Dendritic cell treated with granulocyte-macrophage colony-stimulating factor and Interleukin-4, amounts not matched to agents 40 ng/mL and 50 ng/mL, for 4 days (primary cell): Measurements from ENCODE around the gene DGAT2L6.
"Not testable (repeated sequence)": the region's sequence is repeated elsewhere in the genome, so short reads cannot be mapped to it uniquely, and the experiment has no call there.

ENCODE experiments used
- H3K27ac Mint-ChIP-seq: one replicate; pipeline ENCODE4 v1.8.0; 2022; ENCODE audit warnings: mild to moderate bottlenecking, mixed read lengths
- H3K27me3 Mint-ChIP-seq: one replicate; pipeline ENCODE4 v1.8.0; 2022; ENCODE audit warnings: mild to moderate bottlenecking, mixed read lengths
- H3K36me3 Mint-ChIP-seq: one replicate; pipeline ENCODE4 v1.8.0; 2022; ENCODE audit warnings: low read depth, mixed read lengths
- H3K4me1 Mint-ChIP-seq: one replicate; pipeline ENCODE4 v1.8.0; 2022; ENCODE audit warnings: low read depth, mixed read lengths
- H3K4me3 Mint-ChIP-seq: one replicate; pipeline ENCODE4 v1.8.0; 2022; ENCODE audit warnings: mild to moderate bottlenecking, moderate library complexity, mixed read lengths
- H3K9me3 Mint-ChIP-seq: one replicate; pipeline ENCODE4 v1.8.0; 2022; ENCODE audit warnings: mixed read lengths
- intact Hi-C: fragments of 100-400 bp; cut with micrococcal nuclease; formaldehyde crosslinking; loops from one replicate; pipeline ENCODE4 v1.15.0; 2022

Gene DGAT2L6

DNA sequence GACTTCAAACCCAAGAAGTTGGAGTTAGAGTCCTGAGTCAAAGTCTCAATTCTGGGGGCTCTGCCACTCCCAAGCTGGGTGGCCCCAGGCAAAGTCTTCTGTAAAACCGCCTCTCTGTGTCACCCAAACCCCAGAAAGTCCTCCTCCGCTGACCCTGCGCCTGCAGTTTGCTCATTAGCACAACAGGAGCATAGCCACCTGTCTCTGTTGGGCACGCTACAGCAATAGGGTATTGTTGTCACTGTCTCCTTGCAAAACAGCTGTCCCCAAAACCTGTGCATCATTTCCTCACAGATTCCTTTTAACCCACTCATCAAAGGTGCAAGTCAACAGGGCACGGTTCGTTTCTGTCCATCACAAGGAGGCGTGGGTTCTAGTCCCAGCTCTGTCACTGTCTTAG is 8.0 kb upstream of the DGAT2L6 start:
- Mint-ChIP-seq H3K4me1 (peaks cover 9% of the 10 kb centered on the region), H3K4me3 (no peak overlapping the region), H3K36me3 (peaks cover 35% of the 10 kb centered on the region), H3K9me3 (no peaks in the 10 kb centered on the region), H3K27ac (no peak overlapping the region), H3K27me3 (no peaks in the 10 kb centered on the region)
- intact Hi-C loops = no loop called here

- Mint-ChIP-seq H3K27ac (no peak overlapping the region), H3K4me3 (no peak overlapping the region), H3K36me3 (peaks cover 12% of the 10 kb centered on the region), H3K9me3 (no peaks in the 10 kb centered on the region), H3K4me1 (peaks cover 9% of the 10 kb centered on the region), H3K27me3 (no peaks in the 10 kb centered on the region)
- intact Hi-C loops = no loop called here
Observed at GRCh38 chrX:70171624-70172023, 5.7 kb upstream of the DGAT2L6 start.

DNA sequence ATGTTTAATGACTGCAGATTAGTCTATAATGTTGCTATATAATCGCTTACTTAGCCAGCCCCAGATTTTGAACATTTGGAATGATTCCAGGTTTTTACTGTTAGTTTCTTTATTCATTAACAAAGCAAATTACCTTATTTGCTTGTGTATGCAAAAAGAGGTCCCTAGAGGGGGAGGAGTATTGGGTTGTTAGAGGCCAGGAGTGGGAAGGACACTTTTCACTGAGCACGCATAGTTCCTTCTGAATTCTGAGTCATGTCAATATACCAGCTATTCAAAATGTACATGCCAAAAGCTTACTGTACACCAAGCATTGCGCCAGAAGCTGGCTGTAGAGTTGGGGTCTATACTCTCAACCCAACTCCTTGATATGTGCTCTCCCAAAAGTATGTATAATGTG is 5.1 kb upstream of the DGAT2L6 start:
- Mint-ChIP-seq H3K9me3 (no peaks in the 10 kb centered on the region), H3K4me1 (peaks cover 9% of the 10 kb centered on the region), H3K36me3 (peaks cover 6% of the 10 kb centered on the region), H3K4me3 (no peak overlapping the region), H3K27me3 (no peaks in the 10 kb centered on the region), H3K27ac (no peak overlapping the region)
- intact Hi-C loops = no loop called here

- intact Hi-C loops = no loop called here
- H3K4me1 Mint-ChIP-seq = peaks cover 9% of the 10 kb centered on the region
- H3K4me3 Mint-ChIP-seq = no peak overlapping the region
Observed at GRCh38 chrX:70172964-70173363, 4.3 kb upstream of the DGAT2L6 start.

DNA sequence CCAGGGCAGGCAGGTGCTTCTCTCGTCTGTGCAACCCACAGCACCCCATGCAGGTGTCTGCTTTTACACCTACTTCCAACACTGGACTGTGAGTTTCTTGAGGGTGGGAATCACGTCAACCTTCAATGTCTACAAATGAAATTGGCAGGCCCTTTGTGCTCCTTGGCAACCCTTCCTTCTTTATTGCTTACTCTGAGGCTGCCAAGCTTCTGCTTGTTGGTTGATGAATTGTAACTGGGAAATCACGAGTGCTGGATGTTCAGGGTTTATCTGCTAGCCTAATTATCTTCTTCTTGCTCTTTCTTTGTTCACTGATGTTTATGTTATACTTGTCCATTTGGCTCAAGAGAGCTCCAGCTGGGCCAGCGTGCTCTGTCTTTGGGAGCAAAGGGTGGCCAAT is 2.5 kb upstream of the DGAT2L6 start:
- Mint-ChIP-seq H3K4me3 (no peak overlapping the region), H3K36me3 (no peaks in the 10 kb centered on the region), H3K4me1 (peaks cover 9% of the 10 kb centered on the region), H3K9me3 (no peaks in the 10 kb centered on the region), H3K27ac (no peak overlapping the region), H3K27me3 (no peaks in the 10 kb centered on the region)
- intact Hi-C loops = no loop called here

More at GRCh38 chrX:70172964-70173363, 4.3 kb upstream of the DGAT2L6 start:
- Mint-ChIP-seq H3K27me3 (no peaks in the 10 kb centered on the region), H3K27ac (no peak overlapping the region), H3K36me3 (no peaks in the 10 kb centered on the region), H3K9me3 (no peaks in the 10 kb centered on the region)

GRCh38 chrX:70175338-70175737 is 1.9 kb upstream of the DGAT2L6 start:
- H3K27me3 Mint-ChIP-seq = no peaks in the 10 kb centered on the region

DNA sequence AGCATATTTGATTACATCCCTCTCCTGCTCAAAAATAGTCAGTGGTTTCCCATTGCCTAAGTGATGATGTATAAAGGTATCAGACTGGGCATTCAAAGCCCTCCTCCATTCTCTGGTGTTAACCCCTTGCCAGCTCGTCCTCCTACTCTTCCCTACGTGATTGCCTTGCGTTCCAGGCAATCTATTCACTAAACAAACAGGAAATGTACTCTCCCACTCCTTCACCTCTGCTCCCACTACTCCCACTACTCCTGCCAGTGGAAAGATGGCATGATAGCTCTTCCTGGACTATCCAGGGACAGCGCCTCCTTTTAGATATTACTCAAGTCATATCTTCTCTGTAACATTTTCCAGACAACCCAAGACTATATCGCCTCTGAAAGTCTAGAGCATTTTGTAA is 5.8 kb downstream of the DGAT2L6 start:
- H3K27ac Mint-ChIP-seq = no peak overlapping the region
- intact Hi-C loops = no loop called here
- no peak overlapping the region for H3K4me3 Mint-ChIP-seq
- no peaks in the 10 kb centered on the region for H3K27me3 Mint-ChIP-seq
- H3K4me1 Mint-ChIP-seq = no peaks in the 10 kb centered on the region
- H3K9me3 Mint-ChIP-seq = no peaks in the 10 kb centered on the region
- no peaks in the 10 kb centered on the region for H3K36me3 Mint-ChIP-seq

More at GRCh38 chrX:70175338-70175737, 1.9 kb upstream of the DGAT2L6 start:
- Mint-ChIP-seq H3K27ac (no peak overlapping the region), H3K4me3 (no peak overlapping the region), H3K36me3 (no peaks in the 10 kb centered on the region), H3K9me3 (no peaks in the 10 kb centered on the region), H3K4me1 (peaks cover 9% of the 10 kb centered on the region)
- intact Hi-C loops = no loop called here

DNA sequence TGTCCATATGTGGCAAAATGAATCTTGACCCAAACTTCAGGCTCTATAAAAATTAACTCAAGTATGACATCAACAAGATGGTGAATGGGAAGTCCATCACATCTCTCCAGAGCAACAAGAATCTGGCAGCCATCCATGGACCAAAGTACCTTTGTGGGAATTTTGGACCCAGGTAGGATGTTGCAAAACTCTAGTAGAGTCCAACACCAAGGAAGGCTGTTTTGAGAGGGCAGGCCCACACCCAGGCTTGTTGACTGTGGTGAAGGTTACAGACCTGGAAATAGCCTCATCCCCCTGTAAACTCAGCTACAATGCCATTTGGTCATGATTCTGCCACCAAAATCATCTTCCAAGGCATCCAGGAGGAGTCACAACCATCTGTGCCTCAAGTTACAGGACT is 12.9 kb downstream of the DGAT2L6 start:
- no peak overlapping the region for H3K4me3 Mint-ChIP-seq
- peaks cover 5% of the 10 kb centered on the region for H3K9me3 Mint-ChIP-seq
- intact Hi-C loops = no loop called here
- H3K27ac Mint-ChIP-seq = no peak overlapping the region
- no peaks in the 10 kb centered on the region for H3K27me3 Mint-ChIP-seq
- no peaks in the 10 kb centered on the region for H3K36me3 Mint-ChIP-seq
- H3K4me1 Mint-ChIP-seq = no peaks in the 10 kb centered on the region

GRCh38 chrX:70196961-70197720 is 19.9 kb downstream of the DGAT2L6 start:
- no peak overlapping the region for H3K27ac Mint-ChIP-seq
- no peaks in the 10 kb centered on the region for H3K9me3 Mint-ChIP-seq
- H3K27me3 Mint-ChIP-seq = peaks cover 1% of the 10 kb centered on the region
- intact Hi-C loops = no loop called here
- H3K36me3 Mint-ChIP-seq = no peaks in the 10 kb centered on the region
- peaks cover 5% of the 10 kb centered on the region for H3K4me1 Mint-ChIP-seq
- no peak overlapping the region for H3K4me3 Mint-ChIP-seq

DNA sequence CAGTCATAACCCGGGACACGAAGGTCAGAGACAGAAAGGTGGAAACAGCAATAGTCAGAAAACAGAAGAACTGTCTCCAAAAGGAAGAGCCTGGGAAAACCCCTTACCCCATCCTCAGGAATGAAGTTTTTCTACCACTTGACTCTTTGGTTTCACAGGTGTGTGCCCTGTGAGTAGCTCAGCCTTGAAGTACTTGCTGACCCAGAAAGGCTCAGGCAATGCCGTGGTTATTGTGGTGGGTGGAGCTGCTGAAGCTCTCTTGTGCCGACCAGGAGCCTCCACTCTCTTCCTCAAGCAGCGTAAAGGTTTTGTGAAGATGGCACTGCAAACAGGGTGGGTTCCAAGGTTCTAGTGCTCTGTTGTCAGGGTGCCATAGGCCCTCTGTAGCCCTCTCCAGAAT is 24.4 kb downstream of the DGAT2L6 start:
- no peak overlapping the region for H3K27ac Mint-ChIP-seq
- intact Hi-C loops = no loop called here
- H3K9me3 Mint-ChIP-seq = no peaks in the 10 kb centered on the region
- peaks cover 3% of the 10 kb centered on the region for H3K27me3 Mint-ChIP-seq
- H3K36me3 Mint-ChIP-seq = no peaks in the 10 kb centered on the region
- peaks cover 5% of the 10 kb centered on the region for H3K4me1 Mint-ChIP-seq
- no peak overlapping the region for H3K4me3 Mint-ChIP-seq

DNA sequence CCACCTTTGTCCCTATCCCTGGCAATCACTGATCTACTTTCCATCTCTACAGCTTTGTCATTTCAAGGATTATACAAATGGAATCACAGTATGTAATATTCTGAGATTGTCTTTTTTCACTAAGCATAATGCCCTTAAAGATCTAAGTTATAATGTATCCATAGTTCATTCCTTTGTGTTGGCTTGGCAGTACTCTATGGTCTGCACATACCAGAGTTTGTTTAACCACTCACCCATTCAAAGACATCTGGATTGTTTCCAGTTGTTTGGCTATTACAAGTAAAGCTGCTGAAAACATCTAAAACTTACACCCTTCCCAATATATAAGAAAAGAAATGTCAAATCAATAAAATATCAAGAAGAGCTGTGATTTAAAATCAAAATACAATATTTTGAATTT is 31.2 kb downstream of the DGAT2L6 start:
- Mint-ChIP-seq H3K4me1 (no peaks in the 10 kb centered on the region), H3K27ac (no peak overlapping the region), H3K36me3 (no peaks in the 10 kb centered on the region), H3K4me3 (no peak overlapping the region), H3K27me3 (peaks cover 1% of the 10 kb centered on the region), H3K9me3 (no peaks in the 10 kb centered on the region)
- intact Hi-C loops = no loop called here

GRCh38 chrX:70209570-70209969 is 32.3 kb downstream of the DGAT2L6 start:
- H3K4me1 Mint-ChIP-seq, H3K27ac Mint-ChIP-seq, H3K27me3 Mint-ChIP-seq, H3K9me3 Mint-ChIP-seq, intact Hi-C loops, H3K36me3 Mint-ChIP-seq, H3K4me3 Mint-ChIP-seq: not testable (repeated sequence)

GRCh38 chrX:70219938-70220764 is 42.9 kb downstream of the DGAT2L6 start:
- Mint-ChIP-seq H3K27ac (no peak overlapping the region), H3K36me3 (no peaks in the 10 kb centered on the region), H3K27me3 (no peaks in the 10 kb centered on the region), H3K9me3 (peaks cover 9% of the 10 kb centered on the region), H3K4me3 (no peak overlapping the region), H3K4me1 (no peaks in the 10 kb centered on the region)
- intact Hi-C loops = no loop called here

DNA sequence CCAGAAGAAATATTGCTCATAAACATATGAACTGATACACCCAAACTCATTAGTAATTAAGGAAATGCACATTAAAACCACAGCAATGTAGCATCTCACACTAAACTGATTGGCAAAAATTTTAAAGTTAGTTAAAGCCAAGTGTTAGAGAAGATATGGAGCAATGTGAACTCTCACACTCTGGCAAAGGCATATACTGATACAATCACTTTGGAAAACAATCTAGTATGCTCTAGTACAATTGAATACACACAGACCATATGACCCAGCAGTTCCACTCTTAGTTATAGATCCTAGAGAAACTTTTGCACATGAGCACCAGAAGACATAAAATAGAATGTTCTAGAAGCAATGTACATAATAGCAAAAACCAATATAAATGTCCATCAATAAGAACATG is 48.8 kb downstream of the DGAT2L6 start:
- Mint-ChIP-seq H3K36me3 (no peaks in the 10 kb centered on the region), H3K4me3 (no peak overlapping the region), H3K27ac (no peak overlapping the region), H3K9me3 (no peaks in the 10 kb centered on the region), H3K4me1 (no peaks in the 10 kb centered on the region), H3K27me3 (no peaks in the 10 kb centered on the region)
- intact Hi-C loops = no loop called here
